Glomerular endothelial cell (primary cell): ENCODE results near the gene RNF148. TPM values are rescaled to one million over a fixed set of nuclear protein-coding genes. Genes with fewer than 3 reads are reported as not detected.
"Not testable (repeated sequence)": the region's sequence is repeated elsewhere in the genome, so short reads cannot be mapped to it uniquely, and the experiment has no call there.

Source experiments
- DNase-seq: peaks from one replicate; pipeline ENCODE4 v3.0.0-alpha.2; 2011; ENCODE audit warnings: low read depth, low spot score; ENCODE audit errors: extremely low read depth
- total RNA-seq: library from RNA; depleted of rRNA; stranded (reverse); fragments of >200 nt; gene quantifications from 2 replicates; pipeline ENCODE4 v1.2.3, GENCODE V29; 2015

Gene RNF148
- total RNA-seq, 1 donor from 2014 or later = 1.2 TPM

DNA sequence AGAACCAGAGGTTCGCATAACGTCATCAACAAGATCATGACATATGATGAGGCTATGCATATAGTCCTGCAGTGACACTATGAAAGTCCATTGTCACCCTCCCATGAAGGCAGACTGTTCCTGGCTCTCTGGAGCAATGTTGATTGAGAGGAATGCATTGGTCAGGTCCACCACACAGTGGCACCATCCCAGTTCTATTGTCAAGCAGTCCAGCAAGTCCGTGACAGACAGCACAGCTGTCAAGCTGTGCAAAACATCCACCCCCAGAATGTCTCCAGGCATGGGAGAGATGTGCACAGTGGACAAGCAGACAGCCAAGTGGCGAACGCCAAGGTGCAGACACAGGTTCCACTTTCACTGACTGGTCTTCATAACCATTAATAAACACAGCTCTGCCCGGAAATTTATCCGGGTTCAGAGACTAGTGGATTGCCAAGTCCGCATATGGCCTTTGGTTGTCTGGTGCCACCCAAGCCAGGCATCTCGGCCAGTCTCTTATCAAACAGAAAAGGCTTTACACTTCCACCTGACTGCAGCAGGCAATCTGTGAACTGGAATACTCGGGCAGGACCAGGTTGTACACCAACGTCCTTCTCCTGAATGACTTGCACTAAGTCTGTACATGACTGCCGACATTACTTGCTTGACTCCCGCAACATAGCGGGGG, 11.0 kb downstream of the RNF148 start:
- DNase-seq = no peak

DNA sequence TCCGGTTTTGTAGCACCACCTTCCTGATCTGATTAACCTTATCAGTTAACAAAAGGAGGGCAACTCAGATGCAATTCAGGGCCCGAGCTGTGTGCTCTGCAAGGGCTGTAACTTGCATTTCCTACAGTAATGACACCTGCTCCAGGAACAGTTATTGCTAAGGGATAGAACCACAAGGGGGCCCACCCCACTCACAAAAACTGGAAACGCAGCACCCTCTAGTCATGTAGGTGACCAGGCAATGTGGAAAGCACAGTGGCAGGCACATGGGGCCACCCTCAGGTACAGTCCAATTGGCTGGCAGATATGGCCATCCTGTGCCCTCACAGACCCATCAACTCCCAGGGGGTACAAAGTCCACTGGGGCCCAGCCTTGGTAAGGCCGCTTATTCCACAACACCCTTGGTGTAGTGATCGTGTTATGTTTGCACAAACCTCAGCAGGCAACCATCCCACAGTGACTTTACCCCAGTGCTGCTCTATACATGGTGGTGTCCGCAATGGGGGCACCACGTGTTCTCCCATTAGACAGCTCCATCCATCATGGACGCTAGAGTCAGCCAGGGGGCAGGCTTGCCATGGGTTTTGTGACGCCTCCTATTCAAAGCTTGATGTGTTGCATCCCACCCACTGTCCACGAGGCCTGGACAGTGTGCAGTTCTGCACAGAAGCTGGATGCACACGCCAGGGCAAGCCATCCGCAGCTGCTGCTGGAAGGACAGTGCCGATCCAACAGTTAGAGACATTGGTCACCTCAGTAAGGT, 13.2 kb downstream of the RNF148 start:
- no peak for DNase-seq

DNA sequence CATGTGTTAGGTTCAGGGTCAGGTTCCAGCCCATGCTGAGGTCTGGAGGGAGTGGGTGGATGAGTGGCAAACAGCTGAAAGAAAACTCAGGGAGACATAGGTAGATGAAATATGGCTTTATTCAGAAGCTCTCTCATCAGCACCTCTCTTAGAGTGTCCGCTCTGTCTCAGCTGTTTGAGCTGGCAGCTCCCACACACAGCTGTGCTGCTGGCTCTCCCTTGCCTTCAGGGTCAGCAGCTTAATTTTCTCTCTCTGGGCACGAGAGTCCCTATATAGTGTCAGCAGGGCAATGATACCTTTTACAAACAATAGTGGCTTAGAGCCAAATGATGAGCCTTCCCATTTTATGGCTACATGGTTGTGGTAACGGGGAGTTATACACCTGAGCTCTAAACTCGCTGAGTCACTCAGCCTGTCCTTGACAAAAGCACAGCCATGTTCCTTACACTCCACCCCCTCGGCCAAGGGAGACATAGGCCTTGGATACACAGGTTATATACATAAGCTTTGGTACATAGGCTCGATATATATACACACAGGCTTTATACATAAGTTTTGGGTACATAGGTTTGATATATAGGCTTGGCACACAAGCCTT, 14.2 kb downstream of the RNF148 start:
- DNase-seq = no peak

DNA sequence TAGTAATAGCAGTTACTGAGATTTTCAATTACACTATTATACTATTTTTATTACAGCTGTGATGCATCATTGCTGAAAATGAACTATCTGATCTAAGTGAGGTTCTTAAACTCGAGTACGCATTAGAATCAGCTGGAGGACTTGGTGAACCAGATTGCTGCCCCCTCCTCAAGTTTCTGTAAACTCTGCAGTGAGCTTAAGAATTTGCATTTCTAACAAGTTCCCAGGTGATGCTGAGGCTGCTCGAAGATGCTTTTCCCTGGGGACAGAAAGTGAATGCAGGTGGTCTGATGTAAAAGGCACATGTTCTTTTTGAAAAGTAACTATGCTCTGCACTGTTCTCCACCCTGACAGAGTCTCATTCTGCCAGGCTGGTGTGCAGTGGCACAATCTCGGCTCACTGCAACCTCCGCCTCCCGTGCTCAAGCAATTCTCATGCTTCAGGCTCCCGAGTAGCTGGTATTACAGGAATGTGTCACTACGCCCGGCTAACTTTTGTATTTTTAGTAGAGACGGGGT, 16.3 kb downstream of the RNF148 start:
- no peak for DNase-seq

DNA sequence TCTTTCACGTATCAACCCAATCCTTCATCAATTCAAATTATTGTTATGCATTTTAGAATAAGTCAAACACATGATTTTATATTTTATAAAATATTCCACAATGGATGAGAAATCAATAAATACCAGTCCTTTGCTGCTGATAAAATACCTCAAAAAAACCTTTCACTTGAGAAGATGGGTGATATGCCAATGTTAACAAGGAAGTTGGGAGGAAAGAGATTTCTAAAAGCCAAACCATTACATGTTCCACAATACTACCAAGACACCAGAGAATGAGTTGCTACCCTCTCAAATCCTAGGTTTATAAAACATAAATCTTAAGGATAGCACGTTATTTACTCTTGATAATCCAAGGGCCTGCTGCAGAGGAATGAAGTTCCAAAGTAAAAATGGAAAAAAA, 18.2 kb downstream of the RNF148 start:
- no peak for DNase-seq

DNA sequence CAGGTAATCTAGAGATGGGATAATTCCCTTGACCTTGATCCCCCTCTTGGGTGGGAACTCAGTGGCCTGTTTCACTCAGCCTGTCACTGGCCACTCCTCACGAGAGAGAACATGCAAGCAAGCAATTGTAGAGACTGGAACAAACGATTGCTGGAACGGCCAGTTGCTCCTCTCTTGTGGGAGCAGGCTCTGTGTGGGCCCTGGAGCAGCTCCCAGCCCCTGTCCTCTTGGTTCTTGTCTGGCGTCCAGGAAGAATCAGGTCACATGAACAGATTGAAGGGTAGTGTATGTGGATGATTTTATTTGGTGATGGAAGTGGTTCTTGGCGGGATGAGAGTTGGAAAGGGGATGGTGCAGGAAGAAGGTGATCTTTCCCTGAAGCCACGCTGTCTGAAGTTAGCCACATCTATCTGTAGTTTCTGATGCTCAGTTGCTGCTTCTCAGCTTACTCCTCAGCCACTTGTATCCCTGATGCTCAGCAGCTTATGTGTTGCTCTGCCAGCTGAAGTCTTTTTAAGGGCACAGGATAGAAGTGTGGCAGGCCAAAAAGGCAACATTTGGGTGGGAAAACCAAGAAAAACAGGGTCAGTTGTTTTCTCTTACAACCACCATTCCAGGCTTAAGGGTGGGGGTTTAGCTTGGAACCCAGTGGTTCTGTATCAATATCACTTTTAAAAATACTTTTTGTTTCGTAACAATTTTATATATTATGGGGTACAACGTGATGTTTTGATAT, 19.7 kb downstream of the RNF148 start:
- no peak for DNase-seq

DNA sequence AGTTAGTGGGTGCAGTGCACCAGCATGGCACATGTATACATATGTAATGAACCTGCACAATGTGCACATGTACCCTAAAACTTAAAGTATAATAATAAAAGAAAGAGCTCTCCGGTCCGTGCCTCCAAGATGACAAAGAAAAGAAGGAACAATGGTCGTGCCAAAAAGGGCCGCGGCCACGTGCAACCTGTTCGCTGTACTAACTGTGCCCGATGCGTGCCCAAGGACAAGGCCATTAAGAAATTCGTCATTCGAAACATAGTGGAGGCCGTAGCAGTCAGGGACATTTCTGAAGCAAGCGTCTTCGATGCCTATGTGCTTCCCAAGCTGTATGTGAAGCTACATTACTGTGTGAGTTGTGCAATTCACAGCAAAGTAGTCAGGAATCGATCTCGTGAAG, 21.5 kb downstream of the RNF148 start:
- DNase-seq = not testable (repeated sequence)

DNA sequence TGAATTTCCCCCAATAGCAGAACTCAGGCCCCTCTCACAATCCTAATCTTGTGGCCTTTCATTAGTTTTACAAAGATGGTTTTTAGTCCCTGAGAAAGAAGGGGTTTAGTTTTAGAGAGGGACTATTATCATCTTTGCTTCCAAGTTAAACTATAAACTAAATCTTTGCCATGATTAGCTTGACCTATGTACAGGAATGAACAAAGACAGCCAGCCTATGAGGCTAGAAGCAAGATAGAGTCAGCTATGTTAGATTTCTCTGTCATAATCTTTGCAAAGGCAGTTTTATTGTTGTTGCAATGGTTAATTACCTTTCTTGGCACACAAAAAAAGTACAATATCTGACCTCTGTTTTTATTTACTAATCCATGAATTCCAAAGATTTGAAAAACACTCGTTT, 22.9 kb downstream of the RNF148 start:
- DNase-seq = no peak

DNA sequence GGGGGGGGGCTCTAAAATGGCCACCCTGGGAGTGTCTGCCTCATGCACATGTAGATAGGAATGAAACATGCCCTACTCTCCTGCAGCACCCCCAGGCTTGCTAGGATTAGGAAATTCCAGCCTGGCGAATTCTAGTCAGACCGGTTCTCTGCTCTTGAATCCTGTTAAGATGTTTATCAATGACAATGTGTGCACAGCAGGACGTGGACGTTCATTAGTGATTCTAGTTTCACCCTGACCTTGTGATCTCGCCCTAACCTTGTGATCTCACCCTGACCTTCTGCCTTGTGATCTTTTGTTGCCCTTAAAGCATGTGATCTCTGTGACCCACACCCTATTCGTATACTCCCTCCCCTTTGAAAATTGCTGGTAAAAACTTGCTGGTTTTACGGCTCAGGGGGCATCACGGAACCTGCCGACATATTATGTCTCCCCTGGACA, 23.4 kb downstream of the RNF148 start:
- DNase-seq = not testable (repeated sequence)

DNA sequence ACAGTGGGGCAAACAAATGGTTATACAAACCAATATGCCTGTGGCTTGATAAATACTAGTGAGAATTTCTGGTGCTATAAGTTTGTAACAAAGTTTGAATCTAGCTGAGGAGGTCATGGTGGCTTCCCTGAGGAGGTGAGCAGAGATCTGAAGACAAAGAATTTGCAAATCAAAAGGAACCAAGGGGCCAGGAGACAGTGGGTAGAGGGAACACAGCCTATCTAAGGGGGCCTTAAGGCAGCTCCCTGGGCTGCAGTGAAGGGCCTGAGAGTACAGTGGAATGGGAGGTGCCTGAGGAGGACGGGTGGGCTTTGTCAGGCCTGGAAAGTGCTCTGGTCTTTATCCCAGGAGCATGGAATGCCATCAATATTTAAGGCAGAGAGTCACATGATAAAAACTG, 25.6 kb downstream of the RNF148 start:
- DNase-seq = no peak

DNA sequence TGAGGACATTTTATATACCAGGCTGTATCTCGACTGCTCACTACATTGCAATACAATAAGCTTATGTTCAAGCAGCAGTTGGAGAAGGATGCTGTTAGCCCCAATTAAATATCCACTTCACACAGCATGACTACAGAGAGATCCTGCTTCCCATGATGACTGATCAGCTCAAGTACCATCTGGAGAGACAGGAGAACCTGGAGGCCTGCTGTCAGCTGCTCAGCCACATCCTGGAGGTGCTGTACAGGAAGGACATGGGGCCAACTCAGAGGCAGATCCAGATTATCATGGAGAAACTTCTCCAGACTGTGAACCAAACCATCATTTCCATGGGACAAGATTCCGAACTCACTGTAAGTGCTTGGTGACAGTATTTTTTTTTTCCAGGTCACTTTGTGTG, 26.3 kb downstream of the RNF148 start:
- DNase-seq = no peak

DNA sequence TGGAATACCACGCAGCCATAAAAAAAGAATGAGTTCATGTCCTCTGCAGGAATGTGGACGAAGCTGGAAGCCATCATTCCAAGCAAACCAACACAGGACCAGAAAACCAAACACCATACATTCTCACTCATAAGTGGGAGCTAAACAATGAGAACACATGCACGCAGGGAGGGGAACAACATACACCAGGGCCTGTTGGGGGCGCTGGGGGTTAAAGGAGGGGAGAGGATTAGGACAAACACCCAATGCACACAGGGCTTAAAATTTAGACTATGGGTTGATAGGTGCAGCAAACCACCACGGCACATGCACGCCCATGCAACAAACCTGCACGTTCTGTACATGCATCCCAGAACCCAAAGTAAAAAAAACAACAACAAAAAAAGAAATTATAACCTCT, 27.1 kb downstream of the RNF148 start:
- DNase-seq = no peak

DNA sequence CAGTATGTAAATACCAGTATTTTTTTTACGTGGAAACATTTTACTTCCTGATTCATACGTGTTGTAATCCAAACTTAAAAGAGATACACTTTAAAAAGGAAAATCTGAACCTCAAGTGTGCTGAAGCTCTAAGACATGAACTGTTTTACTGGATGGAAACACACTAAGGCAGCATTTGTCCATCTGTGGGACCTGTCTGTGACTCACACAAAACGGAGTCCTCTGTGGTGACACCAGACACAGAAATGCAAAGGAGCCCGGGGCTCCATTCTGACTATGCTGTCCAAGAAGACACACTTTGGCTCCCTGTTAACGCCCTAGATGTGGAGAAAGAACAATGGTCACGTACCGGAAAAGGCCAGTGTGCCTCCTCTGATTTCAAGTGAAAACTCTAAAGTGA, 27.7 kb downstream of the RNF148 start:
- DNase-seq = no peak

DNA sequence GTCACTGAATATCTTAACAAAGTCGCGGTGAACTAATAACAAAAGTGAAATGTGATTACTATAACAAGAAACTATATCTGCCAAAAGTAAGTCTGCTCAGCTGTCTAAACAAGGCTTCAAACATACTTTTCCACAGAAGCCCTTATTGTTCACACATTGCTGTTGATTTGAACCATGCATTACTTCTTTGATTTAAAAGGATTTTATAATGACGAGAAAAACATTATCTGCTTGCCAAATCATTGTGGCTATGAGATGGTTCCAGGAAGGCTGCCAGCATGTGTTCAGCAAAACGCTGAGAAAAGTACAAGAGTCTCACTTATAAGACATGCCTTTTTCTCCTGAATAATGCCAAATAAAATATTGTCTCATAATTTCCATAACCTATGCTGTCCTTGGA, 28.2 kb downstream of the RNF148 start:
- DNase-seq = no peak

DNA sequence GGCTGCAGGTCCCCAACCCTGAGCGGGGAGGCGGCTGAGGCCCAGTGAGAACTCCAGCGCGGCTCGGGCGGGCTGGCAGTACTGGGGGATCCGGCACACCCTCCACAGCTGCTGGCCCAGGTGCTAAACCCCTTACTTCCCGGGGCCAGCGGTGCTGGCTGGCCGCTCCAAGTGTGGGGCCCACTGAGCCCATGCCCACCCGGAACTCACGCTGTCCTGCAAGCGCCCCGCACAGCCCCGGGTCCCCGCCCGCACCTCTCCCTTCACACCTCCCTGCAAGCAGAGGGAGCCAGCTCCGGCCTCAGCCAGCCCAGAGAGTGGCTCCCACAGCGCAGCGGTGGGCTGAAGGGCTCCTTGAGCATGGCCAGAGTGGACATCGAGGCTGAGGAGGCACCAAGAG, 28.8 kb downstream of the RNF148 start:
- DNase-seq = no peak

DNA sequence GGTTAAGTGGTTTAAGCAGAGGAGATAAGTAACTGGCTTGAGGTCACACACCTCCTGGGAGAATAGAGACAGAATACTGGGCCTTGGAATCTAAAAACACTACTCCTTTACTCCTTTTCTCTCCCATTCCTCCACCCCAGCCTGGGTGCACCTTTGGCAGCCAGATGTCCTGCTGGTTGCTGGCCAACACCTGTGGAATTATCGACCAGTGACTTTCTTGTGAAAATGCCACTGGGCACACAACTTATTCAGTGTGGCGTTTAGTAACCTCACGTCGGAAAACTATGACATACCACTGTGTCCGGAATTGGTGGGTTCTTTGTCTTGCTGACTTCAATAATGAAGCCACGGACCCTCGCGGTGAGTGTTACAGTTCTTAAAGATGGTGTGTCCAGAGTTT, 30.2 kb downstream of the RNF148 start:
- no peak for DNase-seq

DNA sequence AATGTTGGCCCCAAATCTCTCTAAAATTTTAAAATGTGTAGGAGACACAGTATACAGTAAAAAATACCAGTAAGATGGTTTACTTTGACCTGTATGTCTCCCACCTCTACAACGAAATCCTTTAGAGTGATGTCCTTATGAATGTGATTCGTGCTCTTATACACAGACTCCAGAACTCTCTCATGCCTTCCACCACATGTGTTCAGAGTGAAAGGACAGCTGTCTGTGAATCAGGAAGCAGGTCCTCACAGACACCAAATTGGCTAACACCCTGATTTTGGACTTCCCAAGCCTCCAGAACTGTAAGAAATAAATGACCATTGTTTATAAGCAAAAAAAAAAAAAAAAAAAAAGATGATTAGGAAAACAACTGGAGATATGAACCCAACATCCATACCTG, 39.0 kb downstream of the RNF148 start:
- DNase-seq = no peak

DNA sequence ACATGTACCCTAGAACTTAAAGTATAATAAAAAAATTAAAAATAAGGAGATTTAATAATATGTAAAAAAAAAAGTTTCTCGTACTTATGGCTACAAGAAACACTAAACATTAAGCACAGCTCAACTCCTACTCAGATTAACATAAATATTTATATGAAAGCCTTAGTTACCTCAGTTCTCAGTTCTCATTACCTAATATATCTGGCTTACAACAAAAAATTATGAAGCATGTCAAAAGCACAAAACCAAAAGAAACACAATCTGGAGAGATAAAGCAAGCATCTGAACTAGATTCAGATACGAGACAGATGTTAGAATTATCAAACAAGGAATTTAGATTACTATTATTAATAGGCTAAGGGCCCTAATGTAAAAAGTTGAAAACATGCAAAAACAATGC, 43.9 kb downstream of the RNF148 start:
- no peak for DNase-seq

DNA sequence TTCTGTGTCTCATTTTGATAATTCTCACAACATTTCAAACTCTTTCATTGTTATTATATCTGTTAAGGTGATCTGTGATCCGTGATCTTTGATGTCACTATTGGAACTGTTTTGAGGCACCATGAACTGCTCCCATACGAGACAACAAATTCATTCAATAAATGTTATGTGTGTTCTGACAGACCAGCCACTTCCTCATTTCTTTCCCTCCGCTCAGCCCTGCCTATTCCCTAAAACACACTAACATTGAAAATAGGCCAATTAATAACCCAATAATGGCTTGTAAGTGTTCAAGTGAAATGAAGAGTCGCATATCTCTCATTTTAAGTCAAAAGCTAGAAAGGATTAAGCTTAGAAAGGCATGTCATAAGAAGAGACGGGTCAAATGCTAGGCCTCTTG, 49.0 kb downstream of the RNF148 start:
- DNase-seq = no peak

DNA sequence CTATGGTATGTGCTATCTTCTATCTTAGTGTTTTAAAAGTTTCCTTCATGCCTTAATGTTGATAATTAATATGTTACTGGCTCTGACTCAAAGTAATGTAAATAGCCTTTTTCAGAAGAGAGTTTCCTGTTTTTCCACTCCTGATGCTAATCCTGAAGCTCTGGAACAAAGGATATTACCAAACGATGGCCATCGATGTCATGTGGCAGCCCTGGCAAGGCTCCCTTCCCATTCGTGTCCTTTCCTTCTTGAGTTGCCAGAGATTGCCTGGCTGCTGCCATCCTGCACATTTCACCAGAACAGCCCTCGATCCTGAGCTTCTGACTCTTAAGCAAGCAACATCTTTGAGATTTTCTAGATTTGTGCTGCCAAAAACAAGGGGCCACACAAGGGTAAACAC, 49.8 kb downstream of the RNF148 start:
- peak; percentile 63 for DNase-seq
